ENCODE data around the gene ELF1. TPM values are rescaled to one million over a fixed set of nuclear protein-coding genes. Genes with fewer than 3 reads are reported as not detected.
"Not testable (repeated sequence)": the region's sequence is repeated elsewhere in the genome, so short reads cannot be mapped to it uniquely, and the experiment has no call there.

Gene ELF1
- total RNA-seq, 1 experiment from 2014 or later: 15.3 TPM

GRCh38 chr13:40916207-40916998 lies 102.7 kb downstream of the ELF1 start:
- Histone ChIP-seq H3K4me2 (ENCODE audit: low read length) (no peak overlapping the region), H4K20me1 (ENCODE audit: low read length) (no peaks in the 10 kb centered on the region), H3K79me2 (ENCODE audit: low read length) (peaks cover 31% of the 10 kb centered on the region), H3F3A (ENCODE audit: low read length, unreplicated experiment) (no peaks in the 10 kb centered on the region), H3K36me3 (ENCODE audit: low read depth, low read length) (no peaks in the 10 kb centered on the region), H3K27ac (ENCODE audit: low read length) (no peak overlapping the region), H2AFZ (ENCODE audit: low read length) (no peak overlapping the region), H3K4me1 (ENCODE audit: insufficient read depth, low read length) (peaks cover 7% of the 10 kb centered on the region), H3K9me2 (replicated peaks; ENCODE audit: low read length) (no peaks in the 10 kb centered on the region), H3K9me3 (ENCODE audit: low read length) (no peaks in the 10 kb centered on the region), H3K9ac (ENCODE audit: low read length) (no peak overlapping the region), H3K4me3 (ENCODE audit: low read length) (no peak overlapping the region), H3K27me3 (ENCODE audit: low read length) (no peaks in the 10 kb centered on the region)
- no peak for ATAC-seq
- no peak for TF ChIP-seq EZH2 (IDR thresholded peaks at IDR 0.05; ENCODE audit: low read length, unreplicated experiment)
- no peak for TF ChIP-seq CTCF (conservative IDR thresholded peaks at IDR 0.05; ENCODE audit: low read depth, low read length)
- no peak for TF ChIP-seq EZH2phosphoT487 (IDR thresholded peaks at IDR 0.05; ENCODE audit: borderline replicate concordance, low read length)
- ChIA-PET POLR2A (ENCODE audit: unreplicated experiment) (no interaction called here), CTCF (no interaction called here)
- intact Hi-C loops (cut with micrococcal nuclease): no loop called here
- no peak for DNase-seq
- BruUV-seq (replicated peaks): no TSS peak

- H3K27me3 ChIP-seq (ENCODE audit: low read length); H4K20me1 ChIP-seq (ENCODE audit: low read length); H3K9me3 ChIP-seq (ENCODE audit: low read length); H3K4me2 ChIP-seq (ENCODE audit: low read length); H3K4me3 ChIP-seq (ENCODE audit: low read length); H3K27ac ChIP-seq (ENCODE audit: low read length); DNase-seq; H3F3A ChIP-seq (ENCODE audit: low read length, unreplicated experiment); H3K36me3 ChIP-seq (ENCODE audit: low read depth, low read length); H3K9me2 ChIP-seq (replicated peaks; ENCODE audit: low read length); H2AFZ ChIP-seq (ENCODE audit: low read length); H3K9ac ChIP-seq (ENCODE audit: low read length); CTCF ChIA-PET; POLR2A ChIA-PET (ENCODE audit: unreplicated experiment); ATAC-seq; H3K4me1 ChIP-seq (ENCODE audit: insufficient read depth, low read length); BruUV-seq (replicated peaks); intact Hi-C loops (cut with micrococcal nuclease): not testable (repeated sequence)
- H3K79me2 ChIP-seq (ENCODE audit: low read length): peaks cover 20% of the 10 kb centered on the region
Measured at GRCh38 chr13:40914863-40915262, 104.3 kb downstream of the ELF1 start.

- POLR2A ChIA-PET (ENCODE audit: unreplicated experiment): interaction anchor here (0.5 kb wide), 1 partner anchor 105 kb away, joined by 3 read pairs; no protein-coding TSS in a partner anchor
- Histone ChIP-seq H3K4me2 (ENCODE audit: low read length) (no peak overlapping the region), H3K9me3 (ENCODE audit: low read length) (no peaks in the 10 kb centered on the region), H3K9me2 (replicated peaks; ENCODE audit: low read length) (no peaks in the 10 kb centered on the region), H3K79me2 (ENCODE audit: low read length) (peaks cover 2% of the 10 kb centered on the region), H3K27ac (ENCODE audit: low read length) (no peak overlapping the region), H2AFZ (ENCODE audit: low read length) (no peak overlapping the region), H3K9ac (ENCODE audit: low read length) (no peak overlapping the region), H3F3A (ENCODE audit: low read length, unreplicated experiment) (no peaks in the 10 kb centered on the region), H3K4me3 (ENCODE audit: low read length) (no peak overlapping the region), H4K20me1 (ENCODE audit: low read length) (no peaks in the 10 kb centered on the region), H3K27me3 (ENCODE audit: low read length) (no peaks in the 10 kb centered on the region), H3K36me3 (ENCODE audit: low read depth, low read length) (no peaks in the 10 kb centered on the region), H3K4me1 (ENCODE audit: insufficient read depth, low read length) (0 out of 2 replicates have a peak, but pooled peaks cover 4% of the 10 kb centered on the region)
- TF ChIP-seq EZH2 (IDR thresholded peaks at IDR 0.05; ENCODE audit: low read length, unreplicated experiment): no peak
- TF ChIP-seq CTCF (conservative IDR thresholded peaks at IDR 0.05; ENCODE audit: low read depth, low read length): no peak
- TF ChIP-seq EZH2phosphoT487 (IDR thresholded peaks at IDR 0.05; ENCODE audit: borderline replicate concordance, low read length): no peak
- BruUV-seq (replicated peaks): no TSS peak
- intact Hi-C loops (cut with micrococcal nuclease): no loop called here
- no peak for DNase-seq
- ATAC-seq: no peak
- CTCF ChIA-PET: no interaction called here
Measured at GRCh38 chr13:40911341-40911740, 107.8 kb downstream of the ELF1 start.

Measured in PC-3 (cell line).